Kidney (tissue), 14 donors: Measurements from ENCODE around the gene TRAPPC1. TPM values are rescaled to one million over a fixed set of nuclear protein-coding genes. Genes with fewer than 3 reads are reported as not detected.

Experiments used
- DNase-seq, 5 donors: peaks; one replicate each; pipeline ENCODE4 v3.0.0-alpha.2; 2013 to 2020
- FAIRE-seq: peaks from 2 replicates; lab custom pipeline; 2012; peaks lifted over from hg19 to GRCh38; lab: Jason Lieb, UNC
- H3K27ac ChIP-seq, 2 donors: one replicate each; pipeline ENCODE4 v1.7.0; 2013; ENCODE audit warnings: low read depth in 2 of 2, low read length in 2 of 2, inconsistent platforms in 1 of 2
- H3K27me3 ChIP-seq: one replicate; pipeline ENCODE4 v1.7.1; 2013; ENCODE audit warnings: low read length, inconsistent platforms; ENCODE audit not compliant: control insufficient read depth, insufficient read depth
- H3K36me3 ChIP-seq, 3 donors: one replicate each; pipeline versions ENCODE4 v1.7.0 to v1.7.1; 2013; ENCODE audit warnings: low read length in 3 of 3, control low read depth in 1 of 3, inconsistent platforms in 1 of 3; ENCODE audit not compliant: insufficient read depth in 3 of 3, control insufficient read depth in 2 of 3
- H3K4me1 ChIP-seq, 3 donors: one replicate each; pipeline versions ENCODE4 v1.7.0 to v1.7.1; 2013; ENCODE audit warnings: low read length in 3 of 3, inconsistent platforms in 1 of 3, low read depth in 1 of 3; ENCODE audit not compliant: control insufficient read depth in 2 of 3, insufficient read depth in 2 of 3
- H3K4me3 ChIP-seq, 3 donors: one replicate each; pipeline versions ENCODE4 v1.7.0 to v1.8.1; 2013; ENCODE audit warnings: low read length in 3 of 3, control low read depth in 1 of 3, inconsistent platforms in 1 of 3
- H3K9ac ChIP-seq, 3 donors: one replicate each; pipeline versions ENCODE4 v1.7.0 to v1.7.1; 2013; ENCODE audit warnings: low read length in 3 of 3, control low read depth in 1 of 3, inconsistent platforms in 1 of 3
- H3K9me3 ChIP-seq, 3 donors: one replicate each; pipeline versions ENCODE4 v1.7.0 to v1.7.1; 2013; ENCODE audit warnings: low read length in 3 of 3, control low read depth in 1 of 3, inconsistent platforms in 1 of 3; ENCODE audit not compliant: control insufficient read depth in 2 of 3, insufficient read depth in 1 of 3
- CTCF ChIP-seq: IDR thresholded peaks from 3 replicates; pipeline ENCODE4 v1.5.1; 2012; ENCODE audit warnings: mild to moderate bottlenecking, moderate library complexity, borderline replicate concordance; ENCODE audit not compliant: insufficient read depth; ENCODE audit errors: extremely low read depth
- intact Hi-C: fragments of 100-400 bp; cut with DNase I; formaldehyde crosslinking; loops from one replicate; pipeline ENCODE4 v1.11.1; 2022
- polyA plus RNA-seq: library from polyadenylated mRNA; stranded (reverse); fragments of 350-450 nt; fragmentation: Illumina TruSeq; extraction: RNeasy Lipid Tissue Mini Kit (QIAGEN cat#74804); gene quantifications from one replicate; pipeline ENCODE4 v1.2.3, GENCODE V29; 2014; ENCODE audit warnings: low read depth, low replicate concordance; ENCODE audit not compliant: insufficient read depth
- total RNA-seq: library from RNA; stranded (reverse); fragmentation: NEBNext Ultra II Directional; extraction: Animal tissue kit (Norgen Biotek cat#: 25700); gene quantifications from one replicate; pipeline ENCODE4 v1.2.1, GENCODE V29; 2021
- donor health status: control.
- donor health status: control.
- donor health status: control.
- donor health status: control.
- donor health status: control.
- donor health status: DM: yes; HTN: yes; CAD: no.
- donor health status: Normal renal cell carcinoma (clear cell type).

Gene TRAPPC1
- total and polyA plus RNA-seq, 2 donors from 2014 or later: 149 to 291 TPM

DNA sequence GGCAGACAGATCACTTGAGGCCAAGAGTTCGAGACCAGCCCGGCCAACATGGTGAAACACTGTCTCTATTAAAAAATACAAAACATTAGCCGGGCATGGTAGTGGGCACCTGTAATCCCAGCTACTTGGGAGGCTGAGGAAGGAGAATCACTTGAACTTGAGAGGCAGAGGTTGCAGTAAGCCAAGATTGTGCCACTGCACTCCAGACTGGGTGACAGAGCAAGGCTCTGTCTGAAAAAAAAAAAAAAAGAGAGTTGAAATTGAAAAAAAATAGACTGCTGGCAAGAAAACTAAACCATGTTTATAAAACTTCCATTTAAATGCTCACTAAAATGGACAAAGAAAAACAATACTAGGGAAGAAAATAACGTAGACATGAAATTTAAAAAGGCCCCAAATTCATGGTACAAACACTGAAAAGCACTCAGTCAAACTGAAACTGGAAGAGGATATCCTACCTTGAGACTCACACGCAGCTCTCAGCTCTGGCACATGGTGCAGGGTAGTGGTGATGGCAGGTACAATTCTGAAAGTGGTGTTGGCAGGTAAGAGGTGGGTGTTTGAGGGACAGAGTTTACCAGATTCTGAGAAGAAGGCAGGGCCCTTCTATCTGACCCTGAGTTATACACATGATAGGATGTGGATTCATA is 19.5 kb upstream of the TRAPPC1 start:
- no peak overlapping the region for H3K27ac ChIP-seq
- no peak overlapping the region for H3K9ac ChIP-seq
- TF ChIP-seq CTCF: no peak
- H3K4me1 ChIP-seq: no peaks in the 10 kb centered on the region
- peaks cover 3 to 13% (median 10%) of the 10 kb centered on the region in 3 donors for H3K36me3 ChIP-seq
- H3K27me3 ChIP-seq: no peaks in the 10 kb centered on the region
- no peaks in the 10 kb centered on the region for H3K9me3 ChIP-seq
- no peak for DNase-seq
- no peak for FAIRE-seq
- no peak overlapping the region for H3K4me3 ChIP-seq
- intact Hi-C loops: no loop called here

GRCh38 chr17:7950578-7950977 is 18.8 kb upstream of the TRAPPC1 start:
- FAIRE-seq (no peak), DNase-seq (no peak)
- TF ChIP-seq CTCF: no peak
- intact Hi-C loops: no loop called here
- Histone ChIP-seq H3K4me3 (no peak overlapping the region), H3K36me3 (peaks cover 6 to 19% (median 13%) of the 10 kb centered on the region in 3 donors), H3K9ac (no peak overlapping the region), H3K9me3 (no peaks in the 10 kb centered on the region), H3K4me1 (no peaks in the 10 kb centered on the region), H3K27me3 (no peaks in the 10 kb centered on the region), H3K27ac (no peak overlapping the region)

DNA sequence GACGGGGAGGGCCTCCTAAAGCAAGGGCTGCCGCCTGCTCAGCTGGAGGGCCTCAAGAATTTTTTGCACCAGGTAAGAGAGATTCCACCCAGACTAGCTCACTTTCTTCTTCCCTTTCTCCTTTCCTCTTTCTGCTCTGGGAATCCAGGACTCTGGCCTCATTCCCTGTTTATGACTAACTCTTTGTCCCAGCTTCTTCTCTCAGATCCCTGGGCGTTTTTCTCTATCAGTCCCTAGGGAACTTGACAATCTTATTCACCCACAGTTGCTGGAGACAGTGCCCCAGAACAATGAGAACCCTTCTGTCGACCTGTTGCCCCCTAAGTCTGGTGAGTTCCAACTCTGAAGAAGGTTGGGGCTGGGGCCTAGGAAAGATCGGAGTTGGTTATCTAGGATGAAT is 15.9 kb upstream of the TRAPPC1 start:
- H3K9ac ChIP-seq: no peak overlapping the region
- H3K27ac ChIP-seq: no peak overlapping the region
- intact Hi-C loops: no loop called here
- H3K36me3 ChIP-seq: peaks cover 11 to 35% (median 30%) of the 10 kb centered on the region in 3 donors
- H3K27me3 ChIP-seq: no peaks in the 10 kb centered on the region
- H3K4me1 ChIP-seq: no peaks in the 10 kb centered on the region
- DNase-seq (peak in 1 of 5 donors; percentile 6), FAIRE-seq (no peak)
- no peak for TF ChIP-seq CTCF
- no peak overlapping the region for H3K4me3 ChIP-seq
- H3K9me3 ChIP-seq: no peaks in the 10 kb centered on the region

DNA sequence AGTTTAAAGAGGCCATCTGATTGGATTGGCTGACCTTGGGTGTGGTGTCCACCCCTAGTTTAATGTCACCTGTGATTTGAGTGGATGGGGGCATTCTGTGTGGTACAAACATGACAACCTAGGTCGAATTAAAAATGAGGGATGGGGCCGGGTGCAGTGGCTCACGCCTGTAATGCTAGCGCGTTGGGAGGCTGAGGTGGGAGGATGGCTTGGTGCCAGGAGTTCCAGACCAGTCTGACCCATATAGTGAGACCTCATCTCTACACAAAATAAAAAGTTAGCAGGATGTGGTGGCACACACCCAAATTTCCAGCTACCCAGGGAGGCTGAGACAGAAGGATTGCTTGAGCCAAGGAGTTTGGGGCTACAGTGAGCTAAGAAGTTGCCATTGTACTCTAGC is 14.7 kb upstream of the TRAPPC1 start:
- FAIRE-seq: no peak

More for the DNA sequence above, 14.7 kb upstream of the TRAPPC1 start:
- Histone ChIP-seq H3K9ac (no peak overlapping the region), H3K36me3 (peaks cover 11 to 39% (median 30%) of the 10 kb centered on the region in 3 donors), H3K4me1 (no peaks in the 10 kb centered on the region), H3K27ac (no peak overlapping the region), H3K9me3 (no peaks in the 10 kb centered on the region), H3K4me3 (no peak overlapping the region), H3K27me3 (no peaks in the 10 kb centered on the region)
- intact Hi-C loops: no loop called here
- peak in 1 of 5 donors; percentile 5 for DNase-seq
- no peak for TF ChIP-seq CTCF
